Right lobe of liver (tissue), 4 donors: ENCODE measurements around the gene SWAP70.

Experiments
- CTCF ChIP-seq, 4 donors: fragments of 200-600 bp in 3 of 4; fragments of 450-650 bp in 1 of 4; IDR thresholded peaks; one replicate each; pipeline versions ENCODE4 v1.5.1 to v1.8.0; 2016 to 2022; ENCODE audit warnings: antibody characterized with exemption in 4 of 4, mild to moderate bottlenecking in 2 of 4
- POLR2A ChIP-seq: fragments of 450-650 bp; IDR thresholded peaks from one replicate; pipeline ENCODE4 v1.6.1; 2017; ENCODE audit warnings: antibody characterized with exemption, mild to moderate bottlenecking
- donor health status: DM: no; HTN: no; CAD: no.
- donor health status: DM: no; HTN: no; CAD: no.
- donor health status: DM: no; HTN: yes; CAD: no.

- TF ChIP-seq CTCF (IDR thresholded peaks at IDR 0.05) (no peak), POLR2A (no peak)
These were observed 30.2 kb upstream of the SWAP70 start for GRCh38 chr11:9633679-9634078.
